A549 (cell line): Measurements from ENCODE around the gene RACGAP1. TPM values are rescaled to one million over a fixed set of nuclear protein-coding genes. Genes with fewer than 3 reads are reported as not detected.

Source experiments
- ATAC-seq, 2 experiments: fragments of 200-7000 bp in 1 of 2; fragments of >200 bp in 1 of 2; cut with Nextera tagmentation in 1 of 2; cut with Tn5 transposase in 1 of 2; 3 replicates each; pipeline versions ENCODE4 v1.8.0 to v1.9.1; 2018 to 2020; ENCODE audit warnings: mild to moderate bottlenecking in 1 of 2, moderate library complexity in 1 of 2
- CTCF ChIA-PET: fragments of 300-600 bp; sonication (Branson Sonifier 250); formaldehyde crosslinking; extraction: SDS; loops from one replicate; lab custom pipeline; 2021; ENCODE audit warnings: antibody characterized with exemption, inconsistent platforms; lab: Yijun Ruan, JAX
- POLR2A ChIA-PET: fragments of 350-600 bp; formaldehyde crosslinking; extraction: SDS; loops from one replicate; lab custom pipeline; 2021; ENCODE audit warnings: antibody characterized with exemption, inconsistent platforms; lab: Yijun Ruan, JAX
- DNase-seq, 2 experiments: peaks; one replicate each; pipeline versions ENCODE4 v3.0.0 to v3.0.0-alpha.2; 2011 to 2016; ENCODE audit warnings: low read depth in 1 of 2, low spot score in 1 of 2
- FAIRE-seq: peaks from 2 replicates; lab custom pipeline; 2011; peaks lifted over from hg19 to GRCh38; lab: Jason Lieb, UNC
- H3K27ac ChIP-seq, 2 experiments: fragments of >200 bp; sonication (Bioruptor Twin); formaldehyde crosslinking; 3 replicates each; pipeline ENCODE4 v1.5.1; 2016 to 2017
- H3K4me1 ChIP-seq: fragments of >200 bp; sonication (Bioruptor Twin); formaldehyde crosslinking; 3 replicates; pipeline ENCODE4 v1.6.1; 2016
- H3K4me2 ChIP-seq: fragments of >200 bp; sonication (Bioruptor Twin); formaldehyde crosslinking; 3 replicates; pipeline ENCODE4 v1.6.1; 2016
- H3K4me3 ChIP-seq: fragments of >200 bp; sonication (Bioruptor Twin); formaldehyde crosslinking; 3 replicates; pipeline ENCODE4 v1.5.1; 2016
- H3K9me3 ChIP-seq: fragments of >200 bp; sonication (Bioruptor Twin); formaldehyde crosslinking; 3 replicates; pipeline ENCODE4 v1.6.1; 2016
- CBX8 ChIP-seq: fragments of 200-600 bp; sonication (generic); IDR thresholded peaks from 2 replicates; pipeline ENCODE4 v1.6.1; 2016
- CEBPB ChIP-seq, 2 experiments: fragments of >200 bp in 1 of 2; sonication (Bioruptor Twin) in 1 of 2; formaldehyde crosslinking in 1 of 2; IDR thresholded peaks; 2 replicates each; pipeline ENCODE4 v1.6.1; 2012 to 2016
- CHD2 ChIP-seq: fragments of 150-350 bp; IDR thresholded peaks from 2 replicates; pipeline ENCODE4 v1.6.1; 2014; ENCODE audit warnings: low read length; ENCODE audit not compliant: partially characterized antibody
- CHD4 ChIP-seq: fragments of 200-600 bp; sonication (generic); IDR thresholded peaks from 2 replicates; pipeline ENCODE4 v1.6.1; 2016; ENCODE audit warnings: antibody characterized with exemption, mild to moderate bottlenecking, borderline replicate concordance
- EHF ChIP-seq: fragments of 250-450 bp; sonication (Bioruptor Pico); IDR thresholded peaks from 2 replicates; pipeline ENCODE4 v1.5.0; 2020; ENCODE audit warnings: mild to moderate bottlenecking
- EHMT2 ChIP-seq: fragments of 200-600 bp; sonication (generic); IDR thresholded peaks from 2 replicates; pipeline ENCODE4 v1.6.1; 2016; ENCODE audit warnings: antibody characterized with exemption, low read depth, mild to moderate bottlenecking, moderate library complexity
- HEYL ChIP-seq: fragments of 250-450 bp; sonication (Bioruptor Pico); IDR thresholded peaks from 2 replicates; pipeline ENCODE4 v1.8.0; 2021; ENCODE audit warnings: mild to moderate bottlenecking, moderate library complexity
- HOXB5 ChIP-seq: fragments of 250-450 bp; sonication (Bioruptor Pico); IDR thresholded peaks from 2 replicates; pipeline ENCODE4 v1.5.0; 2020; ENCODE audit warnings: mild to moderate bottlenecking, moderate library complexity
- MYC ChIP-seq: IDR thresholded peaks from 2 replicates; pipeline ENCODE4 v1.6.1; 2012; ENCODE audit warnings: mild to moderate bottlenecking, inconsistent platforms, low read length, improper control_type of control experiment, borderline replicate concordance
- POLR2AphosphoS2 ChIP-seq: conservative IDR thresholded peaks from 2 replicates; pipeline ENCODE4 v1.6.1; 2012; ENCODE audit warnings: low read length, improper control_type of control experiment, inconsistent platforms
- RARB ChIP-seq: fragments of 250-450 bp; sonication (Bioruptor Pico); IDR thresholded peaks from 2 replicates; pipeline ENCODE4 v1.8.0; 2021; ENCODE audit warnings: mild to moderate bottlenecking, moderate library complexity
- RNF2 ChIP-seq: fragments of 200-600 bp; sonication (generic); IDR thresholded peaks from 2 replicates; pipeline ENCODE4 v1.6.1; 2016; ENCODE audit warnings: low read depth, mild to moderate bottlenecking, antibody characterized with exemption, moderate library complexity, borderline replicate concordance
- TFCP2L1 ChIP-seq: fragments of 250-450 bp; sonication (Bioruptor Pico); IDR thresholded peaks from 2 replicates; pipeline ENCODE4 v1.5.0; 2021; ENCODE audit warnings: mild to moderate bottlenecking
- ZC3H11A ChIP-seq: fragments of 450-650 bp; IDR thresholded peaks from 2 replicates; pipeline ENCODE4 v1.6.1; 2014; ENCODE audit warnings: antibody characterized with exemption, mild to moderate bottlenecking
- ZFP36 ChIP-seq: fragments of 450-650 bp; IDR thresholded peaks from 2 replicates; pipeline ENCODE4 v1.6.1; 2014; ENCODE audit warnings: borderline replicate concordance; ENCODE audit not compliant: partially characterized antibody
- ZNF302 ChIP-seq: fragments of 250-450 bp; sonication (Bioruptor Pico); IDR thresholded peaks from 2 replicates; pipeline ENCODE4 v1.9.0; 2021; ENCODE audit warnings: inconsistent platforms, mild to moderate bottlenecking, moderate library complexity
- ZSCAN20 ChIP-seq: fragments of 250-450 bp; sonication (Bioruptor Pico); IDR thresholded peaks from 2 replicates; pipeline ENCODE4 v1.8.0; 2022; ENCODE audit warnings: mild to moderate bottlenecking, moderate library complexity
- WGBS: methylation state at CpG from one replicate; pipeline ENCODE4 v1.1.6; 2017; ENCODE audit errors: missing lambda C conversion rate; 5-methylcytosine and 5-hydroxymethylcytosine counted together
- polyA plus RNA-seq, 4 experiments: library from polyadenylated mRNA; depleted of rRNA in 3 of 4; stranded (reverse); fragments of >200 nt; fragmentation: RNase III in 1 of 4; extraction: RNeasy Plus Mini Kit Qiagen cat#74134 plus additional on column Dnase treatment in 1 of 4; gene quantifications; 2 replicates in 3 of 4; 3 replicates in 1 of 4; pipeline ENCODE4 v1.2.3, GENCODE V29; 2011 to 2017
- TF ChIP-seq, protein P1 (sequence below): fragments of 450-650 bp; IDR thresholded peaks from 2 replicates; pipeline ENCODE4 v1.6.1; 2014; ENCODE audit warnings: antibody characterized with exemption
- TF ChIP-seq, protein P2 (sequence below): fragments of 250-450 bp; sonication (Bioruptor Pico); IDR thresholded peaks from 2 replicates; pipeline ENCODE4 v1.5.0; 2020; ENCODE audit warnings: low read depth, mild to moderate bottlenecking, moderate library complexity
- TF ChIP-seq, protein P3 (sequence below): IDR thresholded peaks from 2 replicates; pipeline ENCODE4 v1.6.1; 2012; ENCODE audit warnings: low read depth, borderline replicate concordance
- TF ChIP-seq, protein P4 (sequence below): fragments of >200 bp; sonication (Bioruptor Twin); formaldehyde crosslinking; IDR thresholded peaks from 2 replicates; pipeline ENCODE4 v1.6.1; 2016
- TF ChIP-seq, protein P5 (sequence below): fragments of 200-600 bp; sonication (generic); IDR thresholded peaks from 2 replicates; pipeline ENCODE4 v1.6.1; 2016; ENCODE audit warnings: antibody characterized with exemption, mild to moderate bottlenecking, moderate library complexity
- TF ChIP-seq, protein P6 (sequence below): IDR thresholded peaks from 2 replicates; pipeline ENCODE4 v1.6.1; 2012

RACGAP1 gene
- polyA plus RNA-seq, 2 of the 4 experiments (the other 2 are of a cell fraction), result 103 to 107 TPM

DNA sequence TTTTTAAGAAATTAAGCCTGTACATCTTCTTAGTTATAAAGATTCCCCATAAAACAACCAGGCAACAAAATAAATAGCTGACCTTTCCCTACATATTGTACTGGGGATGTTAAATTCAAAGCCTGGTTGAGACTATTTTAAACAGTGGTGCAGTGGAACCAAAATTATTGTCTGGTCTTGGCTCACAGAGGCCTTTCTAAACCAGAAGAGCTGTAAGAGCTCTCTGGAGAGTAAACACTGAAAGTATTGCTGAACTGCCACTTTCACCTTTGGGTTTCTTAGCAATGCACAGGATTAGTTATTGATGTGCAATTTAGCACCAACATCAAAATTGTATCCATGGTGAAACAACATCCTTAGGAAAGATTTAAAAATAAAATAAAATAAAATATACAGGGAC, 20.6 kb downstream of the RACGAP1 start:
- ATAC-seq (no peak), FAIRE-seq (no peak)

DNA sequence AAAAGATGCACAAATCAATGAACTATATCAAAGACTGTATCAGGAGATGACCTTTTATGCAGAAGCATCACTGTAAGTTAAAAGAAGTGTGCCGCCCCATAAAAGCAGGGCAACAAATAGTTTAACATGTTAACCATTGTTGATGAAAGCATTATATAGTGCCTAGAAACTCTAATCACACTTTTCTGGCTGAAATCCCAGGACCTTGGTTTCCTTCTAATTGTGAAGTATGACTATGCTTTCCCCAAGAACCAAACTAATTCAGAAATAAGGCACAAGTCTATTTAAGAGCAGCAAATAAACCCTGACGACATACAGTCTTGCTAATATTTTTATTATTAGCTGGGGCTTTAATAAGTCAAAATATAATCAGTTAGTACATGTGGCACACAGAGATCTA, 21.7 kb downstream of the RACGAP1 start:
- FAIRE-seq, result no peak
- WGBS, result 90% methylated on average over 2 of the region's 2 CpGs

More for the DNA sequence above, 20.6 kb downstream of the RACGAP1 start:
- H3K4me1 ChIP-seq, result no peaks in the 10 kb centered on the region
- CTCF ChIA-PET, result interaction anchor here (1.2 to 7.3 kb wide), 4 partner anchors 12 to 51 kb away, joined by 4 to 63 read pairs (median 14); no protein-coding TSS in a partner anchor
- no peak overlapping the region for H3K4me3 ChIP-seq
- POLR2A ChIA-PET, result no interaction called here
- no peaks in the 10 kb centered on the region for H3K9me3 ChIP-seq
- no peak for DNase-seq
- H3K4me2 ChIP-seq, result no peak overlapping the region
- no peak overlapping the region for H3K27ac ChIP-seq
- TF ChIP-seq, protein P1, sequence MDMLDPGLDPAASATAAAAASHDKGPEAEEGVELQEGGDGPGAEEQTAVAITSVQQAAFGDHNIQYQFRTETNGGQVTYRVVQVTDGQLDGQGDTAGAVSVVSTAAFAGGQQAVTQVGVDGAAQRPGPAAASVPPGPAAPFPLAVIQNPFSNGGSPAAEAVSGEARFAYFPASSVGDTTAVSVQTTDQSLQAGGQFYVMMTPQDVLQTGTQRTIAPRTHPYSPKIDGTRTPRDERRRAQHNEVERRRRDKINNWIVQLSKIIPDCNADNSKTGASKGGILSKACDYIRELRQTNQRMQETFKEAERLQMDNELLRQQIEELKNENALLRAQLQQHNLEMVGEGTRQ, result no peak
- TF ChIP-seq ZC3H11A (no peak), ZSCAN20 (CRISPR knock-in tag) (no peak), ZFP36 (no peak), EHF (CRISPR knock-in tag) (no peak), TFCP2L1 (CRISPR knock-in tag) (no peak), HEYL (no peak)
- TF ChIP-seq, protein P2, sequence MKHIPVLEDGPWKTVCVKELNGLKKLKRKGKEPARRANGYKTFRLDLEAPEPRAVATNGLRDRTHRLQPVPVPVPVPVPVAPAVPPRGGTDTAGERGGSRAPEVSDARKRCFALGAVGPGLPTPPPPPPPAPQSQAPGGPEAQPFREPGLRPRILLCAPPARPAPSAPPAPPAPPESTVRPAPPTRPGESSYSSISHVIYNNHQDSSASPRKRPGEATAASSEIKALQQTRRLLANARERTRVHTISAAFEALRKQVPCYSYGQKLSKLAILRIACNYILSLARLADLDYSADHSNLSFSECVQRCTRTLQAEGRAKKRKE (CRISPR knock-in tag), result no peak

More for the DNA sequence above, 21.7 kb downstream of the RACGAP1 start:
- DNase-seq (no peak), ATAC-seq (no peak)
- Histone ChIP-seq H3K4me3 (no peak overlapping the region), H3K4me1 (no peaks in the 10 kb centered on the region), H3K4me2 (no peak overlapping the region), H3K27ac (no peak overlapping the region), H3K9me3 (no peaks in the 10 kb centered on the region)
- TF ChIP-seq MYC, result no peak
- no peak for TF ChIP-seq ZFP36
- no peak for TF ChIP-seq ZSCAN20 (CRISPR knock-in tag)
- no peak for TF ChIP-seq EHF (CRISPR knock-in tag)
- TF ChIP-seq, protein P3, sequence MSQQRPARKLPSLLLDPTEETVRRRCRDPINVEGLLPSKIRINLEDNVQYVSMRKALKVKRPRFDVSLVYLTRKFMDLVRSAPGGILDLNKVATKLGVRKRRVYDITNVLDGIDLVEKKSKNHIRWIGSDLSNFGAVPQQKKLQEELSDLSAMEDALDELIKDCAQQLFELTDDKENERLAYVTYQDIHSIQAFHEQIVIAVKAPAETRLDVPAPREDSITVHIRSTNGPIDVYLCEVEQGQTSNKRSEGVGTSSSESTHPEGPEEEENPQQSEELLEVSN, result no peak
- no peak for TF ChIP-seq CBX8
- TF ChIP-seq POLR2AphosphoS2, result no peak
- TF ChIP-seq, protein P4, sequence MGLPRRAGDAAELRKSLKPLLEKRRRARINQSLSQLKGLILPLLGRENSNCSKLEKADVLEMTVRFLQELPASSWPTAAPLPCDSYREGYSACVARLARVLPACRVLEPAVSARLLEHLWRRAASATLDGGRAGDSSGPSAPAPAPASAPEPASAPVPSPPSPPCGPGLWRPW, result no peak
- TF ChIP-seq, protein P5, sequence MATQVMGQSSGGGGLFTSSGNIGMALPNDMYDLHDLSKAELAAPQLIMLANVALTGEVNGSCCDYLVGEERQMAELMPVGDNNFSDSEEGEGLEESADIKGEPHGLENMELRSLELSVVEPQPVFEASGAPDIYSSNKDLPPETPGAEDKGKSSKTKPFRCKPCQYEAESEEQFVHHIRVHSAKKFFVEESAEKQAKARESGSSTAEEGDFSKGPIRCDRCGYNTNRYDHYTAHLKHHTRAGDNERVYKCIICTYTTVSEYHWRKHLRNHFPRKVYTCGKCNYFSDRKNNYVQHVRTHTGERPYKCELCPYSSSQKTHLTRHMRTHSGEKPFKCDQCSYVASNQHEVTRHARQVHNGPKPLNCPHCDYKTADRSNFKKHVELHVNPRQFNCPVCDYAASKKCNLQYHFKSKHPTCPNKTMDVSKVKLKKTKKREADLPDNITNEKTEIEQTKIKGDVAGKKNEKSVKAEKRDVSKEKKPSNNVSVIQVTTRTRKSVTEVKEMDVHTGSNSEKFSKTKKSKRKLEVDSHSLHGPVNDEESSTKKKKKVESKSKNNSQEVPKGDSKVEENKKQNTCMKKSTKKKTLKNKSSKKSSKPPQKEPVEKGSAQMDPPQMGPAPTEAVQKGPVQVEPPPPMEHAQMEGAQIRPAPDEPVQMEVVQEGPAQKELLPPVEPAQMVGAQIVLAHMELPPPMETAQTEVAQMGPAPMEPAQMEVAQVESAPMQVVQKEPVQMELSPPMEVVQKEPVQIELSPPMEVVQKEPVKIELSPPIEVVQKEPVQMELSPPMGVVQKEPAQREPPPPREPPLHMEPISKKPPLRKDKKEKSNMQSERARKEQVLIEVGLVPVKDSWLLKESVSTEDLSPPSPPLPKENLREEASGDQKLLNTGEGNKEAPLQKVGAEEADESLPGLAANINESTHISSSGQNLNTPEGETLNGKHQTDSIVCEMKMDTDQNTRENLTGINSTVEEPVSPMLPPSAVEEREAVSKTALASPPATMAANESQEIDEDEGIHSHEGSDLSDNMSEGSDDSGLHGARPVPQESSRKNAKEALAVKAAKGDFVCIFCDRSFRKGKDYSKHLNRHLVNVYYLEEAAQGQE, result no peak
- TF ChIP-seq HOXB5 (CRISPR knock-in tag), result no peak
- TF ChIP-seq ZNF302 (CRISPR knock-in tag), result no peak
- no peak for TF ChIP-seq RNF2
- TF ChIP-seq CEBPB (IDR thresholded peaks at IDR 0.05), result no peak
- TF ChIP-seq TFCP2L1 (CRISPR knock-in tag), result no peak
- TF ChIP-seq RARB (CRISPR knock-in tag), result no peak
- TF ChIP-seq, protein P6, sequence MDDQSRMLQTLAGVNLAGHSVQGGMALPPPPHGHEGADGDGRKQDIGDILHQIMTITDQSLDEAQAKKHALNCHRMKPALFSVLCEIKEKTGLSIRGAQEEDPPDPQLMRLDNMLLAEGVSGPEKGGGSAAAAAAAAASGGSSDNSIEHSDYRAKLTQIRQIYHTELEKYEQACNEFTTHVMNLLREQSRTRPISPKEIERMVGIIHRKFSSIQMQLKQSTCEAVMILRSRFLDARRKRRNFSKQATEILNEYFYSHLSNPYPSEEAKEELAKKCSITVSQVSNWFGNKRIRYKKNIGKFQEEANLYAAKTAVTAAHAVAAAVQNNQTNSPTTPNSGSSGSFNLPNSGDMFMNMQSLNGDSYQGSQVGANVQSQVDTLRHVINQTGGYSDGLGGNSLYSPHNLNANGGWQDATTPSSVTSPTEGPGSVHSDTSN, result no peak
- no peak for TF ChIP-seq EHMT2
- TF ChIP-seq CHD2, result no peak
- no peak for TF ChIP-seq CHD4
- ChIA-PET CTCF (interaction anchor here (0.8 to 7.3 kb wide), 6 partner anchors 11 to 58 kb away, joined by 3 to 63 read pairs (median 4); no protein-coding TSS in a partner anchor), POLR2A (no interaction called here)
